NB4 (cell line): ENCODE data around the gene TFCP2L1.

ENCODE experiments used
- CTCF ChIP-seq: IDR thresholded peaks from one replicate; pipeline ENCODE4 v1.5.1; 2012; ENCODE audit warnings: low read depth, low read length
- MAX ChIP-seq: IDR thresholded peaks from 2 replicates; pipeline ENCODE4 v1.6.1; 2011; ENCODE audit warnings: low read depth, low read length
- MYC ChIP-seq: IDR thresholded peaks from 2 replicates; pipeline ENCODE4 v1.6.1; 2011; ENCODE audit warnings: low read depth, low read length
- POLR2A ChIP-seq: IDR thresholded peaks from 2 replicates; pipeline ENCODE4 v1.6.1; 2011; ENCODE audit warnings: mild to moderate bottlenecking; ENCODE audit not compliant: insufficient read length; ENCODE audit errors: extremely low read depth

GRCh38 chr2:121240436-121240835 lies 44.6 kb downstream of the TFCP2L1 start:
- no peak for TF ChIP-seq CTCF
- no peak for TF ChIP-seq MAX
- TF ChIP-seq POLR2A: no peak
- no peak for TF ChIP-seq MYC
